ENCODE data around the gene MGARP. TPM values are rescaled to one million over a fixed set of nuclear protein-coding genes. Genes with fewer than 3 reads are reported as not detected.

Gene MGARP
- total and polyA plus RNA-seq, 9 of the 15 experiments (the other 6 are each of a cell fraction or from before 2014, with no cell fraction given): 0.11 to 0.45 (median 0.23) TPM; not detected in 4

GRCh38 chr4:139295206-139295941, 15.3 kb upstream of the MGARP start (continued):
- TF ChIP-seq ZFP30 (CRISPR knock-in tag; IDR thresholded peaks at IDR 0.05; ENCODE audit: borderline replicate concordance) (no peak), NKRF (IDR thresholded peaks at IDR 0.05; ENCODE audit: borderline replicate concordance) (peak; percentile 38; the same call in 1 of the 2 replicates), ZNF407 (IDR thresholded peaks at IDR 0.05; ENCODE audit: low read depth) (no peak), ZNF23 (CRISPR knock-in tag; IDR thresholded peaks at IDR 0.05) (no peak), TGIF2 (CRISPR knock-in tag; IDR thresholded peaks at IDR 0.05) (no peak), CBX2 (IDR thresholded peaks at IDR 0.05; ENCODE audit: insufficient read depth, low read length, poor library complexity, severe bottlenecking) (no peak), CBFB (CRISPR knock-in tag; IDR thresholded peaks at IDR 0.05) (no peak), BCOR (IDR thresholded peaks at IDR 0.05) (no peak), RBM22 (IDR thresholded peaks at IDR 0.05; ENCODE audit: low read depth, low read length, poor library complexity, severe bottlenecking) (peak; percentile 42), POLR2A (conservative IDR thresholded peaks at IDR 0.05) (peak; percentile 93), FOXP1 (CRISPR knock-in tag; IDR thresholded peaks at IDR 0.05) (peak; percentile 91), GATAD2A (IDR thresholded peaks at IDR 0.05) (peak; percentile 74; the same call in 1 of the 2 replicates), RBM39 (optimal IDR thresholded peaks at IDR 0.05; ENCODE audit: low read depth, low read length) (no peak), HEY1 (CRISPR knock-in tag; IDR thresholded peaks at IDR 0.05; ENCODE audit: borderline replicate concordance) (peak; percentile 19; the same call in 1 of the 2 replicates), CEBPZ (IDR thresholded peaks at IDR 0.05; ENCODE audit: borderline replicate concordance, low read depth, low read length) (no peak)

Data from K562 (cell line).